ENCODE measurements around the gene KDM3B. TPM values are rescaled to one million over a fixed set of nuclear protein-coding genes. Genes with fewer than 3 reads are reported as not detected.

The KDM3B gene
- total and polyA plus RNA-seq, 2 experiments from 2014 or later: 25.8 to 86.6 TPM

DNA sequence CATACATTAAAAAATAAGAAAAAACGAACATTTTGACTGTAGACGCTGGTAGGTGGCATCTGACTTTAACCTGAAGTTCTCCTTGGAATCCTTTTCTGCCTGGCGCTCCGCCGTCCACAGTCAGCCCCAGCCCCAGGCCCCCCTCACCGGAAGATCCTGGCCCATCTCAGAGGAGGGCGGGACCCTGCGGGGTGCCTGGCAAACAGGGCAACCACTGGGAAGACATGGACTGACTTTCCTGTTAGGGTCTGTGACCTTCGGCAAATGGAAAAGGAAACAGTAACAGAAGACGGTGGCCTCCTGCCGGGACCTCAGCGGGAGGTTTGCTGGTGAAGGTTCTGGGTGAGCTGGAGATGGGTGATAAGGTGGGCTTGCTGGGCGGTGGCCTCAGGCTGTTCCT lies 101.1 kb downstream of the KDM3B start:
- H3K27me3 ChIP-seq (ENCODE audit: insufficient read depth): no peaks in the 10 kb centered on the region
- Mint-ChIP-seq H3K4me1 (peaks cover 30% of the 10 kb centered on the region), H3K27me3 (ENCODE audit: insufficient read depth, low read depth, poor library complexity) (peaks cover 16% of the 10 kb centered on the region), H3K27ac (no peak overlapping the region), H3K36me3 (ENCODE audit: low read depth) (no peaks in the 10 kb centered on the region), H3K4me3 (no peak overlapping the region), H3K9me3 (no peaks in the 10 kb centered on the region)
- H3K79me2 ChIP-seq (replicated peaks; ENCODE audit: insufficient read depth): no peaks in the 10 kb centered on the region
- no peak overlapping the region for H3K27ac ChIP-seq (ENCODE audit: low read depth)
- TF ChIP-seq, protein P1, sequence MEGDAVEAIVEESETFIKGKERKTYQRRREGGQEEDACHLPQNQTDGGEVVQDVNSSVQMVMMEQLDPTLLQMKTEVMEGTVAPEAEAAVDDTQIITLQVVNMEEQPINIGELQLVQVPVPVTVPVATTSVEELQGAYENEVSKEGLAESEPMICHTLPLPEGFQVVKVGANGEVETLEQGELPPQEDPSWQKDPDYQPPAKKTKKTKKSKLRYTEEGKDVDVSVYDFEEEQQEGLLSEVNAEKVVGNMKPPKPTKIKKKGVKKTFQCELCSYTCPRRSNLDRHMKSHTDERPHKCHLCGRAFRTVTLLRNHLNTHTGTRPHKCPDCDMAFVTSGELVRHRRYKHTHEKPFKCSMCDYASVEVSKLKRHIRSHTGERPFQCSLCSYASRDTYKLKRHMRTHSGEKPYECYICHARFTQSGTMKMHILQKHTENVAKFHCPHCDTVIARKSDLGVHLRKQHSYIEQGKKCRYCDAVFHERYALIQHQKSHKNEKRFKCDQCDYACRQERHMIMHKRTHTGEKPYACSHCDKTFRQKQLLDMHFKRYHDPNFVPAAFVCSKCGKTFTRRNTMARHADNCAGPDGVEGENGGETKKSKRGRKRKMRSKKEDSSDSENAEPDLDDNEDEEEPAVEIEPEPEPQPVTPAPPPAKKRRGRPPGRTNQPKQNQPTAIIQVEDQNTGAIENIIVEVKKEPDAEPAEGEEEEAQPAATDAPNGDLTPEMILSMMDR (conservative IDR thresholded peaks at IDR 0.05; ENCODE audit: low read depth in 2 of 2): no peak
- TF ChIP-seq CREB1 (CRISPR knock-in tag; IDR thresholded peaks at IDR 0.05; ENCODE audit: low read depth): no peak
- TF ChIP-seq, protein P2, sequence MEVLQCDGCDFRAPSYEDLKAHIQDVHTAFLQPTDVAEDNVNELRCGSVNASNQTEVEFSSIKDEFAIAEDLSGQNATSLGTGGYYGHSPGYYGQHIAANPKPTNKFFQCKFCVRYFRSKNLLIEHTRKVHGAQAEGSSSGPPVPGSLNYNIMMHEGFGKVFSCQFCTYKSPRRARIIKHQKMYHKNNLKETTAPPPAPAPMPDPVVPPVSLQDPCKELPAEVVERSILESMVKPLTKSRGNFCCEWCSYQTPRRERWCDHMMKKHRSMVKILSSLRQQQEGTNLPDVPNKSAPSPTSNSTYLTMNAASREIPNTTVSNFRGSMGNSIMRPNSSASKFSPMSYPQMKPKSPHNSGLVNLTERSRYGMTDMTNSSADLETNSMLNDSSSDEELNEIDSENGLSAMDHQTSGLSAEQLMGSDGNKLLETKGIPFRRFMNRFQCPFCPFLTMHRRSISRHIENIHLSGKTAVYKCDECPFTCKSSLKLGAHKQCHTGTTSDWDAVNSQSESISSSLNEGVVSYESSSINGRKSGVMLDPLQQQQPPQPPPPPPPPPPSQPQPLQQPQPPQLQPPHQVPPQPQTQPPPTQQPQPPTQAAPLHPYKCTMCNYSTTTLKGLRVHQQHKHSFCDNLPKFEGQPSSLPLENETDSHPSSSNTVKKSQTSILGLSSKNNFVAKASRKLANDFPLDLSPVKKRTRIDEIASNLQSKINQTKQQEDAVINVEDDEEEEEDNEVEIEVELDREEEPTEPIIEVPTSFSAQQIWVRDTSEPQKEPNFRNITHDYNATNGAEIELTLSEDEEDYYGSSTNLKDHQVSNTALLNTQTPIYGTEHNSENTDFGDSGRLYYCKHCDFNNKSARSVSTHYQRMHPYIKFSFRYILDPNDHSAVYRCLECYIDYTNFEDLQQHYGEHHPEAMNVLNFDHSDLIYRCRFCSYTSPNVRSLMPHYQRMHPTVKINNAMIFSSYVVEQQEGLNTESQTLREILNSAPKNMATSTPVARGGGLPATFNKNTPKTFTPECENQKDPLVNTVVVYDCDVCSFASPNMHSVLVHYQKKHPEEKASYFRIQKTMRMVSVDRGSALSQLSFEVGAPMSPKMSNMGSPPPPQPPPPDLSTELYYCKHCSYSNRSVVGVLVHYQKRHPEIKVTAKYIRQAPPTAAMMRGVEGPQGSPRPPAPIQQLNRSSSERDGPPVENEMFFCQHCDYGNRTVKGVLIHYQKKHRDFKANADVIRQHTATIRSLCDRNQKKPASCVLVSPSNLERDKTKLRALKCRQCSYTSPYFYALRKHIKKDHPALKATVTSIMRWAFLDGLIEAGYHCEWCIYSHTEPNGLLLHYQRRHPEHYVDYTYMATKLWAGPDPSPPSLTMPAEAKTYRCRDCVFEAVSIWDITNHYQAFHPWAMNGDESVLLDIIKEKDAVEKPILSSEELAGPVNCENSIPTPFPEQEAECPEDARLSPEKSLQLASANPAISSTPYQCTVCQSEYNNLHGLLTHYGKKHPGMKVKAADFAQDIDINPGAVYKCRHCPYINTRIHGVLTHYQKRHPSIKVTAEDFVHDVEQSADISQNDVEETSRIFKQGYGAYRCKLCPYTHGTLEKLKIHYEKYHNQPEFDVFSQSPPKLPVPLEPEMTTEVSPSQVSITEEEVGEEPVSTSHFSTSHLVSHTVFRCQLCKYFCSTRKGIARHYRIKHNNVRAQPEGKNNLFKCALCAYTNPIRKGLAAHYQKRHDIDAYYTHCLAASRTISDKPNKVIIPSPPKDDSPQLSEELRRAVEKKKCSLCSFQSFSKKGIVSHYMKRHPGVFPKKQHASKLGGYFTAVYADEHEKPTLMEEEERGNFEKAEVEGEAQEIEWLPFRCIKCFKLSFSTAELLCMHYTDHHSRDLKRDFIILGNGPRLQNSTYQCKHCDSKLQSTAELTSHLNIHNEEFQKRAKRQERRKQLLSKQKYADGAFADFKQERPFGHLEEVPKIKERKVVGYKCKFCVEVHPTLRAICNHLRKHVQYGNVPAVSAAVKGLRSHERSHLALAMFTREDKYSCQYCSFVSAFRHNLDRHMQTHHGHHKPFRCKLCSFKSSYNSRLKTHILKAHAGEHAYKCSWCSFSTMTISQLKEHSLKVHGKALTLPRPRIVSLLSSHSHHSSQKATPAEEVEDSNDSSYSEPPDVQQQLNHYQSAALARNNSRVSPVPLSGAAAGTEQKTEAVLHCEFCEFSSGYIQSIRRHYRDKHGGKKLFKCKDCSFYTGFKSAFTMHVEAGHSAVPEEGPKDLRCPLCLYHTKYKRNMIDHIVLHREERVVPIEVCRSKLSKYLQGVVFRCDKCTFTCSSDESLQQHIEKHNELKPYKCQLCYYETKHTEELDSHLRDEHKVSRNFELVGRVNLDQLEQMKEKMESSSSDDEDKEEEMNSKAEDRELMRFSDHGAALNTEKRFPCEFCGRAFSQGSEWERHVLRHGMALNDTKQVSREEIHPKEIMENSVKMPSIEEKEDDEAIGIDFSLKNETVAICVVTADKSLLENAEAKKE (CRISPR knock-in tag; IDR thresholded peaks at IDR 0.05): no peak
- TF ChIP-seq EZH2phosphoT487 (IDR thresholded peaks at IDR 0.05; ENCODE audit: unreplicated experiment): no peak
- no peak for TF ChIP-seq STAT1 (IDR thresholded peaks at IDR 0.05; ENCODE audit: unreplicated experiment)
- TF ChIP-seq ZNF114 (CRISPR knock-in tag; IDR thresholded peaks at IDR 0.05): no peak
- TF ChIP-seq ZNF331 (CRISPR knock-in tag; IDR thresholded peaks at IDR 0.05; ENCODE audit: low read depth): no peak
- TF ChIP-seq POLR2AphosphoS5 (IDR thresholded peaks at IDR 0.05; ENCODE audit: low read depth): no peak
- TF ChIP-seq, protein P3, sequence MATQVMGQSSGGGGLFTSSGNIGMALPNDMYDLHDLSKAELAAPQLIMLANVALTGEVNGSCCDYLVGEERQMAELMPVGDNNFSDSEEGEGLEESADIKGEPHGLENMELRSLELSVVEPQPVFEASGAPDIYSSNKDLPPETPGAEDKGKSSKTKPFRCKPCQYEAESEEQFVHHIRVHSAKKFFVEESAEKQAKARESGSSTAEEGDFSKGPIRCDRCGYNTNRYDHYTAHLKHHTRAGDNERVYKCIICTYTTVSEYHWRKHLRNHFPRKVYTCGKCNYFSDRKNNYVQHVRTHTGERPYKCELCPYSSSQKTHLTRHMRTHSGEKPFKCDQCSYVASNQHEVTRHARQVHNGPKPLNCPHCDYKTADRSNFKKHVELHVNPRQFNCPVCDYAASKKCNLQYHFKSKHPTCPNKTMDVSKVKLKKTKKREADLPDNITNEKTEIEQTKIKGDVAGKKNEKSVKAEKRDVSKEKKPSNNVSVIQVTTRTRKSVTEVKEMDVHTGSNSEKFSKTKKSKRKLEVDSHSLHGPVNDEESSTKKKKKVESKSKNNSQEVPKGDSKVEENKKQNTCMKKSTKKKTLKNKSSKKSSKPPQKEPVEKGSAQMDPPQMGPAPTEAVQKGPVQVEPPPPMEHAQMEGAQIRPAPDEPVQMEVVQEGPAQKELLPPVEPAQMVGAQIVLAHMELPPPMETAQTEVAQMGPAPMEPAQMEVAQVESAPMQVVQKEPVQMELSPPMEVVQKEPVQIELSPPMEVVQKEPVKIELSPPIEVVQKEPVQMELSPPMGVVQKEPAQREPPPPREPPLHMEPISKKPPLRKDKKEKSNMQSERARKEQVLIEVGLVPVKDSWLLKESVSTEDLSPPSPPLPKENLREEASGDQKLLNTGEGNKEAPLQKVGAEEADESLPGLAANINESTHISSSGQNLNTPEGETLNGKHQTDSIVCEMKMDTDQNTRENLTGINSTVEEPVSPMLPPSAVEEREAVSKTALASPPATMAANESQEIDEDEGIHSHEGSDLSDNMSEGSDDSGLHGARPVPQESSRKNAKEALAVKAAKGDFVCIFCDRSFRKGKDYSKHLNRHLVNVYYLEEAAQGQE (IDR thresholded peaks at IDR 0.05; ENCODE audit: unreplicated experiment): no peak
- no peak for TF ChIP-seq JUNB (IDR thresholded peaks at IDR 0.05; ENCODE audit: unreplicated experiment)
- TF ChIP-seq, protein P4, sequence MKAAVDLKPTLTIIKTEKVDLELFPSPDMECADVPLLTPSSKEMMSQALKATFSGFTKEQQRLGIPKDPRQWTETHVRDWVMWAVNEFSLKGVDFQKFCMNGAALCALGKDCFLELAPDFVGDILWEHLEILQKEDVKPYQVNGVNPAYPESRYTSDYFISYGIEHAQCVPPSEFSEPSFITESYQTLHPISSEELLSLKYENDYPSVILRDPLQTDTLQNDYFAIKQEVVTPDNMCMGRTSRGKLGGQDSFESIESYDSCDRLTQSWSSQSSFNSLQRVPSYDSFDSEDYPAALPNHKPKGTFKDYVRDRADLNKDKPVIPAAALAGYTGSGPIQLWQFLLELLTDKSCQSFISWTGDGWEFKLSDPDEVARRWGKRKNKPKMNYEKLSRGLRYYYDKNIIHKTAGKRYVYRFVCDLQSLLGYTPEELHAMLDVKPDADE (IDR thresholded peaks at IDR 0.05): no peak
- no peak for TF ChIP-seq NANOG (IDR thresholded peaks at IDR 0.05; ENCODE audit: borderline replicate concordance)
- no peak for TF ChIP-seq EZH2 (IDR thresholded peaks at IDR 0.05; ENCODE audit: low read depth, unreplicated experiment)
- DNase-seq (ENCODE audit: low spot score) (no peak), ATAC-seq (no peak)
- no peak overlapping the region for H2AFZ ChIP-seq
- no peaks in the 10 kb centered on the region for H3K36me3 ChIP-seq (ENCODE audit: insufficient read depth)
- no peaks in the 10 kb centered on the region for H3K9me2 ChIP-seq (ENCODE audit: insufficient read depth)
- H3F3A ChIP-seq (replicated peaks; ENCODE audit: low read depth): no peaks in the 10 kb centered on the region
- no peak overlapping the region for H3K4me2 ChIP-seq
- H4K20me1 ChIP-seq (replicated peaks; ENCODE audit: insufficient read depth): no peaks in the 10 kb centered on the region
- H3K4me1 ChIP-seq (ENCODE audit: insufficient read depth): peaks cover 5% of the 10 kb centered on the region; the same call in 1 of the 2 replicates
- H3K4me3 ChIP-seq: no peak overlapping the region

All from GM23338 (cell line).